GM18502 (cell line): ENCODE results near the gene APOA1.
A peak's percentile ranks its signal among the peaks of the same experiment; 100 is the strongest.

ENCODE experiments used
- ATAC-seq: cut with Tn5 transposase; IDR thresholded peaks from one replicate; pipeline ENCODE4 v1.9.1; 2021; ENCODE audit warnings: mild to moderate bottlenecking; ENCODE audit not compliant: unreplicated experiment, poor library complexity

APOA1 gene

DNA sequence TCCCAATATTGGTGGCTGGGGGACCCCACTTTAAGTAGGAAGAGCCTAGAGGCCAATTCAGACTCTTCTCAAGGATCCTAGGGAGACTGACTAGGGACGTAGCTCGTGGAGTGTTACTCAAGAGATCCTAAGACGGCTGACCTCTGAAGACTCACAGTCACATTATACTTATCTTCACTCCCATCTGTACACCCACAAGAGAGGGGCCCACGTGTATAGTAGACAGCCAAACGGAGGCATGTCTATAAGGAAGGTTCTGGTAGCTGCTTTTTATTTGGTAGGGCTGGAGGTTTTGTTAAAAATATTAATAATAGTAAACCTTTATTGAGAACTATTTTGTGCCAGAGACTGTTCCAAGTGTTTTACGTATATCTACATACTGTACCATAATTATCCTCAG is 22.9 kb upstream of the APOA1 start:
- no peak for ATAC-seq

GRCh38 chr11:116859175-116859574 is 21.8 kb upstream of the APOA1 start:
- no peak for ATAC-seq

DNA sequence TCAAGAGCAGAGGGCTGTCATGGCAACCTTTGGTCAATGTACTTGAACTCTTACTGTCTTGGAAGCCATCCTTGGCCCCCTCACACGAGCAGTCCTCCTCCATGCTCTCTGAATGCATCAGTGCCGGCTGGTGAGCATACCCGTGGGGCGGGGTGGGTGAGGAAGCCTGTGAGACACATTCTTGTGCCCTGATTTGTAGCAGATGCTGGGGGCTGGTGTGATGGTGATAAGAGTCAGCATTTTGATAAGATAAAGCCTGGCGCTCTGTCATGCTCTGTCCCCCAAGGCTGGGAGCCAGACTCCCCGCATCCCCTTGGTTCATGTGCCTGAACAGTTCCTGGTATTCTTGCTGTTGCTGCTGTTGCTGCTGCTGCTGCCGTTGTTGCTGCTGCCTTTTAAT is 20.5 kb upstream of the APOA1 start:
- no peak for ATAC-seq

DNA sequence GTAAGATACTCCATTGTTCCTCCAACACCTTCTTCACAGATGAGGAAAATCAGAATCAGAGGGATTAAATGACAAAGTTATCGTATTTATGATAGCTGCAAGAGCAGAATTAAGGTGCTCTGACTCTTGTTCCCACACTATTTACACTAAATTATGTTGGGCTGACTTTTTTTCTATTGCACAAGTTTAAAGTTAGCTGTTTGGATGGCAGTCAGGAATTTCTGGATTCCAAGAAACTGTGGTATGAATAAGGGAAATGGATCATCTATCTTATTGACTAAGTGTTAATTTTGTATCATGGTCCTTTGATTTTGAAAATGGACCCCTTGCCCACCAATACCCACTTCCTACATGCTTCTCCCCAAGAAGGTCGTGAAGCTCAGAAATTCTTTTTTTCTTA is 19.9 kb upstream of the APOA1 start:
- ATAC-seq = no peak

GRCh38 chr11:116856423-116856822 is 19.0 kb upstream of the APOA1 start:
- no peak for ATAC-seq

DNA sequence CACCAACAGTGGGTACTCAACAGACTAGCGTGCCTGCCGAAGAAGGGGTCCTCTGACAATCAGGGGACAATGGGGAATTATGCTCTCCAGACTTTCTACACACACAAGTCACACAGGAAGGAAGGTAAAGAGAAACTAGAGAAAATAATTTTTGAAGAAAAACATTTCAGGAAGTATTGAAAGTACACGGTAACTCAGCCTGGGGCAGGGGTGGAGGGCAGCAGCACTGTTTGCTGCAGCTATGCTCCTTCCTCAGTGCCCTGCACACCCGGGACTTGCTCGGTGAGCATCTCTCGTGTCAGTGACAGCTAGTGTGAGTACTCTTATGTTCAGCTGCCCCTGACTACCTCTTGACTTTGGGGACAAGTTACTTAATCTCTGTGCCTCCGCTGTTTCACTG is 18.0 kb upstream of the APOA1 start:
- no peak for ATAC-seq

- ATAC-seq = peak; percentile 95
Measured at GRCh38 chr11:116853461-116854073, 16.1 kb upstream of the APOA1 start.

DNA sequence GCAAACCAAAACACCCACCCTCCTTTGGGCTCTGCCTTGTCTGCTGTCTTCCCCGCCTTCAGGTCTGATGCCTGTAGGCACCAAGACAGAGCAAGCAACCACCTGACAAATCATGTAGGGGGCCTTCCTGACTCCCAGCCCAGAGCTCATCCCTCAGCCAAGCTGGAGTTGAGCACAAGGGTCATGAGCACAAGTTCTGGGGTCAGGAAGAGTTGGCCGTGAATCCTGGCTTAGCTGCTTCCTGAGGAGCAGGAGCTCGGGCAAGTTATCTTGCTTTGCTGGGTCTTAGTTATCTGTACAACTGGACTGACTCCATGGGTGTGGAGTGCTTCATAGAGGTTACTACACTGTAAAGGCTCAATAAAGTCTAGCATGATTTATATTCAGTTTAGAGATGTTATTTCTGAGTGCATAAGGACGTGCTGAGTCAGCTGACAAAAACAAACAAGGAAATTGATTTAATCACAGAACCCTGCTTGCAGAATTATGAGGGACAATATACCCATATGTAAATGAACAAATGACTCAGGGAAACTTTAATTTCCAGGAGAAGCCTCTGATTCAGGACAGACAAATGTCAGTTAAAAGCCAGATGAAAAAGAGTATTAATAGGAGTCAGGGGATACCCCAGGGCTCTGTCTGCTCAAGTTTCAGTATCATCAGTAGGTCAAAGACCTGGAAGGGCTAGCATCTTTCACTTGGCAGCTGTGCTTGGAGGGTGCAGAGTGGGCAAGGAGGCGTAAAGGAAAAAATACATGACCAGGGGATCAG is 15.0 kb upstream of the APOA1 start:
- ATAC-seq = peak; percentile 37

GRCh38 chr11:116851626-116852025 is 14.2 kb upstream of the APOA1 start:
- no peak for ATAC-seq

- no peak for ATAC-seq
Measured at GRCh38 chr11:116849486-116849885, 12.1 kb upstream of the APOA1 start.

- no peak for ATAC-seq
Measured at GRCh38 chr11:116849060-116849459, 11.6 kb upstream of the APOA1 start.

DNA sequence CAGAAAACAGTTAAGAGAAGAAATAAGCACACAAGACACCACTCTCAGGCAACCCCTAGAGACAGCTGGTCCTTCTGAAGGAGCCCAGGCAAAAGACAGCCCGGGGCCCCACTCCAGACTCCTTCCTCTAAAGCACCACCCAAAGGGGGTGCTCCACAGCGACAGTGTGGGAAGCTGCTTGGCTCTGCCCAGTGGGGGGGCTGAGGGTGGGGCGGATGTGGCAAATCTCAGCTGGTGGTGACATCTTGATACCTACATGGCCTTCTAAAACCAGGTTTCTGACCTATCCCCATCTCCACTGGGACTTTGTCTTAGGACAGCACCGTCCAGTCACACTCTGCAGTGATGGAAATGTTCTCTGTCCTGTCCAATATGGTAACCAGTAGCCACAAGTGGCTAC is 10.2 kb upstream of the APOA1 start:
- ATAC-seq = no peak

DNA sequence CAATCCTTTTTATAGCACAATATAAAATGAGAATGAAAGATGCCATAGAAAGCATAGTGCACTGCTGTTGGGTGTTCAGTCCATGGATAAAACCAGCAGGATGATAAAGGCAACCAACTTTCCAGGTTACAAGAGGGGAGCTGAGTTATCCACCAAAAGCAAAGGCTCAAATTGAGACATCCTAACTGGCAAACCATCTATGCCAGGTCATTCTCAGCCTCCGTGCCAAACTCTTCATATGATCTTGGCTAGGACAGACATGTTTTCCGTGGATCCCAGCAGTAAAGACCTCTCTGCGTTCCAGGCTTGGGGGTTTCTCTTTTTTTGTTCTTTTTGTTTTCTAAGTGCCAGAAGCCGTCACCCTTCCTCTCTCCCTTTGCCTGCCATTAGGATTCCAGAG is 7.3 kb upstream of the APOA1 start:
- no peak for ATAC-seq

GRCh38 chr11:116843661-116844060 is 6.2 kb upstream of the APOA1 start:
- no peak for ATAC-seq

DNA sequence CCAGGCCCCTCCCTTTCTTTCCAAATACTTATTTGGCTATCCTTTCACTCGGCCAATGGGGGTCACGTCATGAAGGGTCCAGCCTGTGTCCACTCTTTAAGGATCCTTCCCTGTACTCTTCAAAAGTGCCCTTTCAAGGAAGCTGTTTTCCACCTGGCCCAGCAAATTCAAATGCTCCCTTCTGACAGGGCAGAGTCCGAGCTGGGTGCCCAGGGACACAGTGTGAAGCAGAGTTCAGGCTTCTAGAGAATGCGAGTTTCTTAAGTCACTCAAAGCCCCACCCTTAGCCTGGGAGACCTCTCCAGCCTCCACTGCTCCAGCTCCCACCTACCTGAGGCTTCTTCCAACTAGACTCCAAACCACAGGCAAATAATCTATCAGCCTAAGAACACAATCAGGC is 5.5 kb upstream of the APOA1 start:
- ATAC-seq = no peak

- no peak for ATAC-seq
Measured at GRCh38 chr11:116842117-116842516, 4.7 kb upstream of the APOA1 start.

DNA sequence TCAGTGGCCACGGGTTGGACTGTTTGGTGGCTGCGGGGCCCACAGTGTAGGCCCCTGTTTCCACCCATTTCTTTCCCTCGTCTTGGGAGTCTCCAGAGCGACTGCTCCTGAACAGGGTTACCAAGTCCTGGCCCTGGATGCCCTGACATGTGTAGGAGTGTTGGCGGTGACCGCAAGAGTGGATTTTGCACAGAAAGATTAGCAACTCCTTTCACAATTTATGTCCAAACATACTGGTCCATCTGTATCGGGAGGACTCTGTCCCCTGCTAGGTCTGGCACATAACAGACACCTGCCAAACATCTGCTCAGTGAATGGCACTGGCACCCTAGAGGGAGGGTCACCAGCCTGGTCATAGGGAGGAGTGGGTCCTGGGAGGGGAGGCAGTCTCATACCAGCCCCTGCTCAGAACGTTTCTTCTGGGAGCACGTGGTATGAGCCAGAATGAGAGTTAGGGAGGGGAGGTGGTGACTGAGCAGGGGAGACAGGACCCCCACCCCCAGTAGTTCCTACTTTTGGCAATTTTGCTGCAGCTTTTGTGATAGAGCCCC is 3.4 kb upstream of the APOA1 start:
- ATAC-seq = no peak

GRCh38 chr11:116840224-116840745 is 2.9 kb upstream of the APOA1 start:
- no peak for ATAC-seq

- no peak for ATAC-seq
Measured at GRCh38 chr11:116838321-116839084, 1.1 kb upstream of the APOA1 start.

GRCh38 chr11:116836632-116836991 is 810 bp downstream of the APOA1 start:
- no peak for ATAC-seq
